Cardiac muscle cell (in vitro differentiated cells and primary cell): ENCODE results near the gene SUPT4H1. TPM values are rescaled to one million over a fixed set of nuclear protein-coding genes. Genes with fewer than 3 reads are reported as not detected.

Experiments
- DNase-seq, 2 donors: peaks; one replicate each; pipeline versions ENCODE4 v3.0.0 to v3.0.0-alpha.2; 2010 to 2017; ENCODE audit warnings: low read depth in 1 of 2, low spot score in 1 of 2
- H3K27ac ChIP-seq: fragments of 200-600 bp; sonication (generic); 2 replicates; pipeline ENCODE4 v1.5.1; 2016
- H3K27me3 ChIP-seq: fragments of 200-600 bp; sonication (generic); 2 replicates; pipeline ENCODE4 v1.6.0; 2016; ENCODE audit warnings: control low read depth
- H3K36me3 ChIP-seq: fragments of 200-600 bp; sonication (generic); 2 replicates; pipeline ENCODE4 v1.5.1; 2016; ENCODE audit warnings: control low read depth
- H3K4me1 ChIP-seq: fragments of 200-600 bp; sonication (generic); 2 replicates; pipeline ENCODE4 v1.8.1; 2017; ENCODE audit warnings: low read depth, mild to moderate bottlenecking, mixed run types
- H3K4me3 ChIP-seq: fragments of 200-600 bp; sonication (generic); 2 replicates; pipeline ENCODE4 v1.5.1; 2016; ENCODE audit warnings: mild to moderate bottlenecking
- H3K9me3 ChIP-seq: fragments of 200-600 bp; sonication (generic); 2 replicates; pipeline ENCODE4 v1.5.1; 2017; ENCODE audit warnings: low read depth, mild to moderate bottlenecking, control low read depth
- CTCF ChIP-seq: IDR thresholded peaks from 2 replicates; pipeline ENCODE4 v1.5.1; 2012; ENCODE audit warnings: low read depth, mild to moderate bottlenecking, low read length
- polyA plus RNA-seq: library from polyadenylated mRNA; unstranded; fragments of >200 nt; fragmentation: Nextera tagmentation; extraction: Ambion mirVana; gene quantifications from 2 replicates; pipeline ENCODE4 v1.2.1, GENCODE V29; 2016
- total RNA-seq: library from RNA; depleted of rRNA; stranded (reverse); fragments of >200 nt; gene quantifications from 2 replicates; pipeline ENCODE4 v1.2.3, GENCODE V29; 2016

The SUPT4H1 gene
- total and polyA plus RNA-seq, 2 experiments from 2014 or later = 97.9 to 152 TPM

- no peak for DNase-seq
- no peaks in the 10 kb centered on the region for H3K27me3 ChIP-seq
- H3K9me3 ChIP-seq = no peaks in the 10 kb centered on the region
- H3K27ac ChIP-seq = no peak overlapping the region
- TF ChIP-seq CTCF = no peak
- H3K4me1 ChIP-seq = peaks cover 21% of the 10 kb centered on the region
- no peaks in the 10 kb centered on the region for H3K36me3 ChIP-seq
- H3K4me3 ChIP-seq = no peak overlapping the region
Measured at GRCh38 chr17:58369214-58370031, 17.4 kb upstream of the SUPT4H1 start.

- Histone ChIP-seq H3K27ac (no peak overlapping the region), H3K4me1 (peaks cover 27% of the 10 kb centered on the region), H3K4me3 (no peak overlapping the region), H3K27me3 (no peaks in the 10 kb centered on the region), H3K9me3 (no peaks in the 10 kb centered on the region), H3K36me3 (no peaks in the 10 kb centered on the region)
- TF ChIP-seq CTCF = no peak
- no peak for DNase-seq
Measured at GRCh38 chr17:58368860-58369213, 16.8 kb upstream of the SUPT4H1 start.

- no peaks in the 10 kb centered on the region for H3K9me3 ChIP-seq
- no peaks in the 10 kb centered on the region for H3K27me3 ChIP-seq
- H3K36me3 ChIP-seq = no peaks in the 10 kb centered on the region
- no peak overlapping the region for H3K4me3 ChIP-seq
- no peak overlapping the region for H3K27ac ChIP-seq
- H3K4me1 ChIP-seq = peaks cover 27% of the 10 kb centered on the region
- DNase-seq = no peak
- TF ChIP-seq CTCF = no peak
Measured at GRCh38 chr17:58367461-58367860, 15.5 kb upstream of the SUPT4H1 start.

GRCh38 chr17:58365980-58366595 is 14.1 kb upstream of the SUPT4H1 start:
- no peak overlapping the region for H3K4me3 ChIP-seq
- H3K27me3 ChIP-seq = no peaks in the 10 kb centered on the region
- H3K9me3 ChIP-seq = no peaks in the 10 kb centered on the region
- peak overlapping the region; percentile 90 for H3K27ac ChIP-seq
- TF ChIP-seq CTCF = no peak
- no peaks in the 10 kb centered on the region for H3K36me3 ChIP-seq
- no peak for DNase-seq
- H3K4me1 ChIP-seq = peaks cover 27% of the 10 kb centered on the region

- no peak for DNase-seq
- peaks cover 27% of the 10 kb centered on the region for H3K4me1 ChIP-seq
- no peaks in the 10 kb centered on the region for H3K9me3 ChIP-seq
- no peaks in the 10 kb centered on the region for H3K36me3 ChIP-seq
- no peaks in the 10 kb centered on the region for H3K27me3 ChIP-seq
- H3K4me3 ChIP-seq = no peak overlapping the region
- no peak for TF ChIP-seq CTCF
- H3K27ac ChIP-seq = peak overlapping the region; percentile 90
Measured at GRCh38 chr17:58365185-58365979, 13.4 kb upstream of the SUPT4H1 start.
